ENCODE data around the gene DCLRE1B.

The DCLRE1B gene

DNA sequence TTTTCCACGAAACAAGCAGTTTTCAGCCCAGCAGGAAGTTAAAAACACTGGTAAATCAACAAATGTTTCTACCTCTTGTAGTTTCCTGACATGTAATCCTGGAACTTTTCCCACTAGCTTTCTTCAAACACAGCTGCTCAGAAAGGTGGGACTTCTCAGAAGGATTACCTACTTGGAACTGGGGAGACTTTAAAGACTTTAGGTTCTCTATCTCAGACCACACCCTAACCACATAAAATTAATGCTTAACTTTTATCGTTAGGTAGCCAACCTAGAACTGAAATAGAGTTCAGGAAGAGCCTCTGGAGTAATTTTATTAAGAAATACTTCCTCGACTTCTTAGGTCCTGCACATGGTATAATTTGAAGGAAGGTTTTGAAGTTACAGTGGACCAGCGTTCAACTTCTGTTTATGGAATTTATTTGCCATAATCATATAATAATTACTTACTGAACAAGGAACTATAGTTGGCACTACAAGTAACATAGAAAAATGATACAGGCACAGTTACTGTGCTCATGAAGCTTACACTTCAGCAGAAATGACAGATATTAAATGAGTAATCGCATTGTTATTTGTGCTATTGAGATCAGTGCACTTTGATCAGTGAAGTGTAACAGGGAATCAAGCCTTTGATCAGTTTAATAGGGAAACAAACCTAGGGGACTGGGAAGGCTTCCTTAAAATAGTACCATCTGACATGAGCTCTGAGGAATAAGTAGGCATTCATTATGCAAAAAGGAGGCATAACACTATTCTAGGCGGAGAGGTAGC, 17.5 kb upstream of the DCLRE1B start, which contains the start of gene BCL2L15:
TSS of gene BCL2L15 (minus strand) at position 180 of the 774 bp plus-strand sequence. CDS start 206 bp downstream, outside the sequence.
- no peak for DNase-seq

DNA sequence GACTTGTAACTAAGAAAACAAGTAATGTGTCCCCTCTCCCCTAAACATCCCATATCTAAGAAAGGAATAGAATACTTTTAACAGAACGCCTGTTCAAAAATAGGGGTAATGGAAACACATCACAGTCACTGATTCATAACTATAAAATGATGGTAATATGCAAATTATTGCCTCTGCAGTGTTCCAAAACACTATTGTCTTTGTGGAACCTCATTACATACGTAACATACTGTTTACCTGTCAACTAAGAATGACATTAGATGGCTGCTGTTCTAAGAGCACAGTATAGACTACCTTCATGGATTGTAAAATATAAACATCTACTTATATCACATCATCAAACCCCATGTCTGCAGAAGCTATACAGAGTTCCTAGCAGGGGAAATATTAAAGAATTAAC, 14.3 kb upstream of the DCLRE1B start:
- no peak for DNase-seq

DNA sequence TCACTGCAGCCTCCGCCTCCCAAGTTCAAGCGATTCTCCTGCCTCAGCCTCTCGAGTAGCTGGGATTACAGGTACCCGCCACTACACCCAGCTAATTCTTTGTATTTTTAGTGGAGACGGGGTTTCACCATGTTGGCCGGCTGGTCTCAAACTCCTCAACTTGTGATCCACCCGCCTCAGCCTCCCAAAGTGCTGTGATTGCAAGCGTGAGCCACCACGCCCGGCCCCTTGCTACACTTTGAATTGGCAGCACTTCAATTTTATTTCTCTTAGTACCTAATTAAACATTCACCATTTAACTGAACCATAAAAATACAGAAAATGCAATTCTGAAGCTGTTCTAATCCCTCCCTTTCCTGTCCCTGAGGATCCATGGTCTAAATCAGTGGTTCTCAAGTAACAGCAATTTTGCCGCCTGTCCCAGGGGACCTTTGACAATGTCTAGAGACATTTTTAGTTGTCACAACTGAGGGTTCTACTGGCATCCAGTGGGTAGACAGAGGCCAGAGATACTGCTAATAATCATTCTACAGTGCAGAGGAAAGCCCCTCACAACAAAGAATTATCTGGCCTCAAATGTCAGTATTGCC, 13.4 kb upstream of the DCLRE1B start:
- no peak for DNase-seq

GRCh38 chr1:113893267-113893666, 11.9 kb upstream of the DCLRE1B start:
- no peak for DNase-seq

DNA sequence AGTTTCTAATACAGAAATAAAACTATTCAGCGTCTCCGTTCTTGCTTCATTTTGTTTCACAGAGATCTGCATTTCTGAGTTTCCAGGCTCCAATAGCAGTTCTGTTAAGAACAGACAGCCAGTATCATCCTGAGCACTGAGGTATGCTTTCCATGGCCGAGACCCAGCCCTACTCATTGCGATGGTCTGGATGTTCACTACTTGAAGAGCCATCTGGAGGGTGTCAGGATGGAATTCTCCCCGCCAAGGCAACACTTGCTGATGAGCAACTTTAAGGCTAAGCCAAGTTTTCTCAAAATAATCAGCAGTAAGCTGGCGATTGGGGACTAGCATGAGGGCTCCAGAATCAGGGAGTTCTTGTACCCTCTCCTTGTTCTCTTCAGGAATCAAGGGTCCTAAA, 10.0 kb upstream of the DCLRE1B start:
- DNase-seq: no peak

DNA sequence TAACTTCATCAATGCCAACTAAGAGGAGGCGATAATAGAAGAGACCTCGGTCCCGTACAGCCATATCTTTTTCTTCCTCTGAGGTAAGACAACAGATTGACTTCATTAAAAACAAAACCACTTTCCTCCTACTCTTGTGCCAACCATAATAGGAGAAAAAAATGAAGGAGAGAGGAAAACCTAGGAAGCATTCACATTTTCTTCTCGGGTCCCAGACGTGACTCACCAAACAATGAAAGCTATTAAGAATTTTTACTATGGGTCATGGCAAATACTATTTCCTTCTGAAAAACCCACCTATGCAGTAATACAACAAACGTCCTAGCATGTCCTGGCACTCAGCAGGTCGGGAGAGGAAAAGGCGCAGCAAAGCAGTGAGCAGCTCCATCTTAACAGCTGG, 9.2 kb upstream of the DCLRE1B start:
- no peak for DNase-seq

- no peak for DNase-seq
These were observed 6.8 kb upstream of the DCLRE1B start for GRCh38 chr1:113898241-113898814.

DNA sequence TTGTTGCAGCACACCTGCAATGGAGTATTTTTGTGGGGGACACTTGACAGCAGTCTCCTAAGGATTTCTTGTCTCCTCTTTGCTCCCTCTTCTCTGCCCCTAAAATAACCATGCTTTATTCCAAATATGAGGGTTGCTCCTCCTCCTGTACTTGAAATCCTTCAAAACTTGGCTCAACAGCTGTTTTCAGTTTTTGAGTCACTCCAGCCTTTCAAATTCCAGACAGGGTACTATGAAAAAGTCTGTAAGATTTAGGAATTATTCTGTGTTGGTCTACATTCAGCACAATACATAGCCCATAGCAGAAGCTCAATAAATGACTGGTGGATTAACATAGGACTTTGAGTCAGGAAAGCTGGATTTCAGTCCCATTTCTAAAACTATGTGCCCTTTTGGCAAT, 6.0 kb upstream of the DCLRE1B start:
- no peak for DNase-seq

DNA sequence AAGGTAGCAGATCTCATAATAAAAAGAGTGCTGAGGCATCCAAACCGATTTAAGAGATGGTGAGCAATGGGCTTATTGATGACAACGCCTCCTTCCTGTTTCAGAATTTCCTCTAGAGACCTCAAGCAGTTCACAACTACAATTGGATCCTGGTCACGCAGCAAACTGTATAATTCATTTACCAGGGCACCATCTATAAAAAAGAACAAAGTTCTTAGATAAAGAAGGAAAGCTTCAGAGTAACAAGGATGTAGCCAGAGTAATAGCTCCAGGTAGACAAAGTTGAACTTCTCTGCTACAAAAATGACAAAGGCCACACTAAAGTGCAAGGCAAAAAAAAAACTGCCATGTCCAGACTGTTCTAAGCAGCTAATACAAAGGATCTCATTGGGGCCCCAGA, 3.9 kb upstream of the DCLRE1B start:
- DNase-seq: no peak

- peak; percentile 30 for DNase-seq
These were observed 1.4 kb upstream of the DCLRE1B start for GRCh38 chr1:113903501-113904292.

DNA sequence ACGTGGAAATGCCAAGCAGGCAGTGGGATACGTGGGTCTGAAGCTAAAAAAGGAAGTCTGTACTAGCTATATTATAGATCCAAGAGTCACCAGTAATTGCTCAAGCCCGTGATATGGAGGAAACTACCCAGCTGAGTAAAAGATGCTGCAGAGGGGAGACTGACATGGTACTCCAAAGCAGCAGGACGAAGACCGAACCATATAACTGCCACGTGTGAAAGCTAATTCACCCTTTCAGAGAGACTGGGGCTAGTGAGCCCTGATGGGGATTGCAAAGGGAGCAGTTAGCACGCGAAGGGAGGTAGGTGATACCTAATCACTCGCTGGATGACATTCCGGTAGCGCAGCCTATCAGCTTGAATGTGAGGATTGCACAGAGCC, 843 bp upstream of the DCLRE1B start:
- DNase-seq: no peak

- DNase-seq: no peak
These were observed 322 bp downstream of the DCLRE1B start for GRCh38 chr1:113905435-113905861.

- DNase-seq: no peak
These were observed 7.6 kb downstream of the DCLRE1B start for GRCh38 chr1:113912594-113913311.

DNA sequence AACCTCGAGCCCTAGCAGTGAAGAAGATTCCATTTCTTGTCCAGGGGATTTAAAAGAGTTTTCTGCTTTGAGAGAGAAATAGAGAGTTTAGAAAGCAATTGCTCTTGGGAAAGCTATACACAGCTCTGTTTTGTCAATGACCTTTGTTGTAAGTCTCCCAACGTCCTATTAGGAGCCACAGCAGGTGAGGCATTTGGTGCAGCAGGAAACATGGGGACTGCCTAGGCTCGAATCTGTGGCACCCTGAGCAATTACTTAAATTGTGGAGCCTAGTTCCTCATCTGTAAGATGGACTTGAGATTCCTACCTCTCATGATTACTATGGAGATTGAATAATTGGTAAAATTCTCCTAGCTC, 8.2 kb downstream of the DCLRE1B start:
- no peak for DNase-seq

DNA sequence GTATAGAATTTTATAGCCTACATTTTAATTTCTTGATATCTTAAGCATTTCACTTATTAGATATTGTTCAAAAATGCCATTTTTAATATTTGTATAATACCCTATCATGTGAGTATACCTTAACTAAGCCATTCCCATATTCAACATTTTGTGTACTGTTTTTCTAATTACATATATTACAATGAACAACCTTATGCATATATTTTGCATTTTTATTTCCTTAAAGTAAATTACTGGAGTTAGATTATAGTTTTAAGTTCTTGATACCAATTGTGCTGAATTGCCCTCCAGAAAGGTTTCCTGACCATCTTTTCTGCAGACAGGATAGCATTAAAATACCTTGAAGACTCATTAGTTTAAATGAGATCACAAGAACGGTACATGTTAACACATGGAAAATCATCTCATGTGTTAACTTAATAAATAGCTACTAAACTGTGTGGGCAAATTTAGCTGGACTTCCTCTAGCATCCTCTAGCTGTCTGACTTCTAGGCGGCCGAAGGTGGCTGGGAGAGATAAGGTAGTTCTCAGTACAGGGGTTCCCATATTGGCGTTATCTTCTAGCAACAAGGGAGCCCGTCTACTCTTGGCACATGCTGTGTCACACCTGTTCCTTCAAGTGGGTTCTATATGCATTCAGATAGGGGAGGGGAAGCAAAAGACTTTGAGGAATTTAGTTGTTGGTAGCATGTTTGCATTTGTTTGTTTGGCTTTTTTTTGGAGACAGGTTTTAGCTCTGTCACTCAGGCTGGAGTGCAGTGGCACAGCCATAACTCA, 8.9 kb downstream of the DCLRE1B start:
- no peak for DNase-seq

GRCh38 chr1:113916974-113917373, 11.8 kb downstream of the DCLRE1B start:
- DNase-seq: no peak

- DNase-seq: no peak
These were observed 12.4 kb downstream of the DCLRE1B start for GRCh38 chr1:113917400-113918082.

DNA sequence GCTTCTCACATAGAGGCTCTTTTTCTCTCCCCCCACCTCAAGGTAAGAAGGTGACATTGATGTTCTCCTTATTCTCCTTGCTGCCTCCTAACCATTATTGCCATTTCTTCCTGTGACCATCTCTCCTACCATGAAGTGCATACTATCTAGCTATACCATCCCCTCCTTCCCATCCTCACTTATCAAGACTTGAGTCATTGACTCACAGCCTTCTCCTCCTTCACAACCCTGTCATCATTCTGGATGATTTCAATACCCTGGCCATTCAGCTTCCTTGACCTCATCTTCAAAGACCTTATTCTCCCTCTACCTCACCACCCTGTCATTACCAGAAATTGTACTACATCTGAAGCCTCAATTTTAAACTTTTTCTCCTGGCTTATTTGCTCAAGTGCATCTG, 13.1 kb downstream of the DCLRE1B start:
- no peak for DNase-seq

DNA sequence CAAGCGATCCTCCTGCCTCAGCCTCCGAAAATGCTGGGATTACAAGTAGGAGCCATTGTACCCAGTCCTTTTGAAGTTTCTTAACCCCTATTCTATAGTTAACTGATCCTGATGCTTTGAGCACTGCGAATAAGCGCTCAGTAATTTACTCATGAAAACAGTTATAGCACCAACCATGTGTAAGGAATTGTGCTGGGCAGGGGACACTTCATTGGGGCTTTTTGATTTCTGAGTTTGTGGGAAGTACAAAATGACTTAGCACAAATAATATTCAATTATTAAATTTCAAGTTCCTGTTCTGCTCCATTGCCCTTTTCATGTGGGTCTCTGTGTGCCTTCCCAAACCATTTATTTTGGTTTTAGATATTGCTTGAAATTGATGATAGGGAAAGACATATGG, 17.8 kb downstream of the DCLRE1B start:
- no peak for DNase-seq

DNA sequence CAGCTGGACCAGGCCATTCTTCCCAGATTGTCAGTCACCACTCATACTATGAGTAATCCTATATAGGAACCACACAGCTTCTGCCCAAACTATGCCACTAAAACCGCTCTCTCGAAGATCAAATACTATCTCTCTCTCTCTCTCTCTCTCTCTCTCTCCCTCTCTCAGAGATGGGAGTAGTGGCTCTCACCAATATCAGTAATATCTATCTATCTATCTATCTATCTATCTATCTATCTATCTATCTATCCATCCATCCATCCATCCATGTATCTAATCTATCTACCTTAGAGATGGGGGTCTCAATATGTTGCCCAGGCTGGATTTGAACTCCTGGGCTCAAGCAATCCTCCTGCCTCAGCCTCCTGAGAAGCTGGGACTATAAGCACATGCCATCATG, 19.3 kb downstream of the DCLRE1B start:
- no peak for DNase-seq

GRCh38 chr1:113928187-113928930, 23.2 kb downstream of the DCLRE1B start:
- DNase-seq: no peak
